ENCODE data around the gene LCTL. TPM values are rescaled to one million over a fixed set of nuclear protein-coding genes. Genes with fewer than 3 reads are reported as not detected.

The LCTL gene
- polyA plus RNA-seq, 4 donors, result 0.24 TPM; not detected in 3

Other genes with a start within 250 kb of the LCTL start
- gene TIPIN, start 209.3 kb downstream of the LCTL start, polyA plus RNA-seq, result 10 to 100 TPM in 1 of 4 donors, 1 to 10 TPM in 1, under 1 TPM in 2; 0.27 to 10.8 (median 3.9) TPM
- 10 to 100 TPM; 18.6 to 29.8 (median 21.2) TPM for gene MAP2K1, start 179.1 kb downstream of the LCTL start, polyA plus RNA-seq
- gene SNAPC5, start 68.2 kb downstream of the LCTL start, polyA plus RNA-seq, result 10 to 100 TPM; 19.7 to 30.4 (median 26.1) TPM
- gene RPL4, start 61.1 kb downstream of the LCTL start, polyA plus RNA-seq, result 1,000 to 10,000 TPM in 3 of 4 donors, 100 to 1,000 TPM in 1; 708 to 2,664 (median 2,021) TPM
- gene ZWILCH, start 60.7 kb downstream of the LCTL start, polyA plus RNA-seq, result 10 to 100 TPM in 2 of 4 donors, 1 to 10 TPM in 2; 2.5 to 13.1 (median 8.5) TPM
- gene SMAD6, start 136.2 kb upstream of the LCTL start, polyA plus RNA-seq, result 10 to 100 TPM in 2 of 4 donors, 1 to 10 TPM in 1, under 1 TPM in 1; 0.89 to 23.6 (median 10.4) TPM

All from small intestine (tissue), 4 donors.